Dedifferentiated amniotic fluid mesenchymal stem cell (primary cell): ENCODE measurements around the gene KAT7.
A peak's percentile ranks its signal among the peaks of the same experiment; 100 is the strongest.

Source experiments
- DNase-seq: peaks from one replicate; pipeline ENCODE4 v3.0.0-alpha.2; 2016; ENCODE audit errors: extremely low spot score

Gene KAT7

GRCh38 chr17:49871211-49871610 is 82.7 kb downstream of the KAT7 start:
- no peak for DNase-seq

GRCh38 chr17:49872754-49873377 is 84.4 kb downstream of the KAT7 start:
- DNase-seq: no peak

GRCh38 chr17:49873466-49873865 is 85.0 kb downstream of the KAT7 start:
- no peak for DNase-seq

- DNase-seq: no peak
Measured at GRCh38 chr17:49873926-49874325, 85.4 kb downstream of the KAT7 start.

GRCh38 chr17:49874911-49875310 is 86.4 kb downstream of the KAT7 start:
- DNase-seq: no peak

- DNase-seq: no peak
Measured at GRCh38 chr17:49875685-49876084, 87.2 kb downstream of the KAT7 start.

GRCh38 chr17:49878931-49879904 is 90.7 kb downstream of the KAT7 start:
- DNase-seq: no peak

- peak; percentile 36 for DNase-seq
Measured at GRCh38 chr17:49880291-49881053, 92.0 kb downstream of the KAT7 start.

GRCh38 chr17:49881054-49881402 is 92.5 kb downstream of the KAT7 start:
- no peak for DNase-seq

GRCh38 chr17:49882434-49882833 is 94.0 kb downstream of the KAT7 start:
- DNase-seq: no peak
